Cardiac fibroblast (primary cell): ENCODE data around the gene NAV2.

Source experiments
- DNase-seq, 2 donors: peaks; one replicate each; pipeline versions ENCODE4 v3.0.0 to v3.0.0-alpha.2; 2010; ENCODE audit warnings: low read depth in 2 of 2
- H3K4me3 ChIP-seq, 2 donors: replicated peaks in 1 of 2; 1 replicate in 1 of 2; 2 replicates in 1 of 2; pipeline ENCODE4 v1.5.1; 2011; ENCODE audit warnings: low read depth in 2 of 2, low read length in 2 of 2, mild to moderate bottlenecking in 2 of 2, moderate library complexity in 1 of 2
- CTCF ChIP-seq: IDR thresholded peaks from one replicate; pipeline ENCODE4 v1.5.1; 2011; ENCODE audit warnings: low read depth, mild to moderate bottlenecking, low read length, inconsistent platforms

NAV2 gene

GRCh38 chr11:19936461-19936860 is 223.8 kb downstream of the NAV2 start:
- no peak for TF ChIP-seq CTCF
- no peak overlapping the region for H3K4me3 ChIP-seq
- no peak for DNase-seq

GRCh38 chr11:19938169-19938856 is 225.7 kb downstream of the NAV2 start:
- H3K4me3 ChIP-seq = no peak overlapping the region
- TF ChIP-seq CTCF = peak; percentile 86
- DNase-seq = peak; percentile 72 to 75

GRCh38 chr11:19938866-19939265 is 226.2 kb downstream of the NAV2 start:
- no peak for DNase-seq
- TF ChIP-seq CTCF = no peak
- H3K4me3 ChIP-seq = no peak overlapping the region

GRCh38 chr11:19939415-19939929 is 226.8 kb downstream of the NAV2 start:
- DNase-seq = no peak

GRCh38 chr11:19940831-19941230 is 228.2 kb downstream of the NAV2 start:
- H3K4me3 ChIP-seq = no peak overlapping the region
- DNase-seq = no peak
- TF ChIP-seq CTCF = no peak

More at GRCh38 chr11:19939415-19939929, 226.8 kb downstream of the NAV2 start:
- no peak for TF ChIP-seq CTCF
- no peak overlapping the region for H3K4me3 ChIP-seq

- TF ChIP-seq CTCF = no peak
- no peak for DNase-seq
- H3K4me3 ChIP-seq = no peak overlapping the region
Observed at GRCh38 chr11:19946681-19947080, 234.0 kb downstream of the NAV2 start.

- no peak for DNase-seq
- H3K4me3 ChIP-seq = no peak overlapping the region
- no peak for TF ChIP-seq CTCF
Observed at GRCh38 chr11:19947537-19948114, 235.0 kb downstream of the NAV2 start.
